ENCODE results near the gene NEK7. TPM values are rescaled to one million over a fixed set of nuclear protein-coding genes. Genes with fewer than 3 reads are reported as not detected.

NEK7 gene
- total and polyA plus RNA-seq, 9 donors, result 29.0 to 49.6 (median 35.2) TPM

- no peaks in the 10 kb centered on the region for H3K4me1 ChIP-seq (ENCODE audit: control insufficient read depth, insufficient read depth, low read length)
- DNase-seq, result no peak
- no peaks in the 10 kb centered on the region for H3K36me3 ChIP-seq (ENCODE audit: control insufficient read depth, insufficient read depth, low read length)
- no peak overlapping the region for H3K4me3 ChIP-seq (ENCODE audit: low read length)
- no CpG with 5 or more reads among the region's 1 CpG for WGBS (ENCODE audit: insufficient coverage)
- H3K27me3 ChIP-seq (ENCODE audit: control insufficient read depth, insufficient read depth, low read length), result no peaks in the 10 kb centered on the region
- no peak overlapping the region for H3K27ac ChIP-seq (ENCODE audit: low read length)
- H3K9me3 ChIP-seq (replicated peaks; ENCODE audit: control insufficient read depth, low read depth, low read length), result no peaks in the 10 kb centered on the region
These were observed 40.5 kb downstream of the NEK7 start for GRCh38 chr1:198197285-198197684.

DNA sequence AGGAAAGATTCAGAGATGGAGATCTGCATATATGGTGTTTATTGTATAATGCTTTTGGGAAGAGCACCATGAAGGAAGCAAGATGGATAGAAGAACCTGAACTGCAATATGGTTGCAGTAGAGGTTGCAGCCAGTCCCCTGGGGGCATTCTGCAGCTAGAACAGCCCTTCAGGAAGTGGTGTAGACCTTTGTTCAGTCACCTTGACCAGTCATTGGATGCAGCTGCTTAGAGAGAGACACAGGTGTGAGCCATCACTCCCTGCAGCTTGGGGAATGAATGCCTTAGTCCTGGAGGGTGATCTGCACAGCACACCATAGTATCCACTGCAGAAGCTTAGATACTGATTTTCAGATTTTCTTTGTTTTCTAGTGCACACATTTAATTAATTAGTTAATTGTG is 42.3 kb downstream of the NEK7 start:
- no peak for DNase-seq
- Histone ChIP-seq H3K36me3 (ENCODE audit: control insufficient read depth, insufficient read depth, low read length) (no peaks in the 10 kb centered on the region), H3K27ac (ENCODE audit: low read length) (no peak overlapping the region), H3K27me3 (ENCODE audit: control insufficient read depth, insufficient read depth, low read length) (no peaks in the 10 kb centered on the region), H3K4me1 (ENCODE audit: control insufficient read depth, insufficient read depth, low read length) (no peaks in the 10 kb centered on the region), H3K9me3 (replicated peaks; ENCODE audit: control insufficient read depth, low read depth, low read length) (no peaks in the 10 kb centered on the region), H3K4me3 (ENCODE audit: low read length) (no peak overlapping the region)

DNA sequence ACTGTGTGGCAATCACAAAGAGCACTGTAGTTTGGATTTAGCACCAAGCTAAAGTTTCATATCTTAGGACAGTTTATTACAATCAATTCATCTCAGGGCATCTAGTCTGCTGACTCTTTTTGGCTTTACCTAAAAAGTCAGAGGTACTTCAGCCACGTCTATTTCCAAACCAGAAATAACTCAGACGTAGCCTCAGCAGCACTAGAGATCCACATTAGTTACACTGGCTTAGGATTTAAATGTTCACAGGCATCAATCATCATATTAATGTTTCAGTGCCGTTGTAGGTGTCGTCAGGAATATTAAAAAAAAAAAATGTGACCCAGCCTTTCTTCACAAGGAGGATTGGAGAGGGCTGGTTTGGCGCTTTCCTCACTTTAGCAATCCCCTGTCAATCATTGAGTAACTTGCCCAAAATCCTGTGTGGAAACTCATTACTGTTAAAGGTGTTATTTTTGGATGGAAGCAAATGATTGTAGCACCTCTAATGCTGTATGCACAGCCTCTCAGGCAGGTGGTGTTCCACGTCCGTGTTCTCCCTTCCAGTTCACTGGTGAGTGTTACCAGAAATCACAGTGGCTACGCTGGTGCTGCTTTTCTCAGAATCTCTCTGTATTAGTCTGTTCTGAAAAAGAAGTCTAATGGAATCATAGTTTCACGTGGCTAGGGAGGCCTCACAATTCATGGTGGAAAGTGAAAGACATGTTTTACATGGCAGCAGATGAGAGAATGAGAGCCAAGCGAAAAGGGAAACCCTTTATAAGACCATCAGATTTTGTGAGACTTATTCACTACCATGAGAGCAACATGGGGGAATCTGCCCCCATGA is 45.4 kb downstream of the NEK7 start:
- Histone ChIP-seq H3K27ac (ENCODE audit: low read length) (no peak overlapping the region), H3K36me3 (ENCODE audit: control insufficient read depth, insufficient read depth, low read length) (no peaks in the 10 kb centered on the region), H3K4me3 (ENCODE audit: low read length) (no peak overlapping the region), H3K4me1 (ENCODE audit: control insufficient read depth, insufficient read depth, low read length) (no peaks in the 10 kb centered on the region), H3K9me3 (replicated peaks; ENCODE audit: control insufficient read depth, low read depth, low read length) (no peaks in the 10 kb centered on the region), H3K27me3 (ENCODE audit: control insufficient read depth, insufficient read depth, low read length) (no peaks in the 10 kb centered on the region)
- 88% methylated on average over 4 of the region's 10 CpGs for WGBS (ENCODE audit: insufficient coverage)
- DNase-seq, result no peak

GRCh38 chr1:198203434-198203833 is 46.6 kb downstream of the NEK7 start:
- no peaks in the 10 kb centered on the region for H3K36me3 ChIP-seq (ENCODE audit: control insufficient read depth, insufficient read depth, low read length)
- H3K27ac ChIP-seq (ENCODE audit: low read length), result no peak overlapping the region
- WGBS (ENCODE audit: insufficient coverage), result no CpG with 5 or more reads among the region's 1 CpG
- H3K4me3 ChIP-seq (ENCODE audit: low read length), result no peak overlapping the region
- no peak for DNase-seq
- no peaks in the 10 kb centered on the region for H3K4me1 ChIP-seq (ENCODE audit: control insufficient read depth, insufficient read depth, low read length)
- H3K9me3 ChIP-seq (replicated peaks; ENCODE audit: control insufficient read depth, low read depth, low read length), result no peaks in the 10 kb centered on the region
- no peaks in the 10 kb centered on the region for H3K27me3 ChIP-seq (ENCODE audit: control insufficient read depth, insufficient read depth, low read length)

- Histone ChIP-seq H3K9me3 (replicated peaks; ENCODE audit: control insufficient read depth, low read depth, low read length) (no peaks in the 10 kb centered on the region), H3K4me3 (ENCODE audit: low read length) (no peak overlapping the region), H3K4me1 (ENCODE audit: control insufficient read depth, insufficient read depth, low read length) (no peaks in the 10 kb centered on the region), H3K27me3 (ENCODE audit: control insufficient read depth, insufficient read depth, low read length) (no peaks in the 10 kb centered on the region), H3K27ac (ENCODE audit: low read length) (no peak overlapping the region), H3K36me3 (ENCODE audit: control insufficient read depth, insufficient read depth, low read length) (no peaks in the 10 kb centered on the region)
- peak; percentile 70 for DNase-seq
- 38% methylated on average over 3 of the region's 5 CpGs for WGBS (ENCODE audit: insufficient coverage)
These were observed 48.4 kb downstream of the NEK7 start for GRCh38 chr1:198205016-198205684.

- WGBS (ENCODE audit: insufficient coverage), result no CpG with 5 or more reads among the region's 3 CpGs
These were observed 49.5 kb downstream of the NEK7 start for GRCh38 chr1:198206292-198206691.

GRCh38 chr1:198211696-198212095 is 54.9 kb downstream of the NEK7 start:
- peaks cover 11% of the 10 kb centered on the region for H3K36me3 ChIP-seq (ENCODE audit: control insufficient read depth, insufficient read depth, low read length)
- no peak overlapping the region for H3K4me3 ChIP-seq (ENCODE audit: low read length)
- H3K27me3 ChIP-seq (ENCODE audit: control insufficient read depth, insufficient read depth, low read length), result no peaks in the 10 kb centered on the region
- no peaks in the 10 kb centered on the region for H3K4me1 ChIP-seq (ENCODE audit: control insufficient read depth, insufficient read depth, low read length)
- H3K9me3 ChIP-seq (replicated peaks; ENCODE audit: control insufficient read depth, low read depth, low read length), result peaks cover 32% of the 10 kb centered on the region
- no peak for DNase-seq
- no peak overlapping the region for H3K27ac ChIP-seq (ENCODE audit: low read length)
- WGBS (ENCODE audit: insufficient coverage), result 98% methylated on average over 10 of the region's 11 CpGs

More at GRCh38 chr1:198206292-198206691, 49.5 kb downstream of the NEK7 start:
- Histone ChIP-seq H3K27me3 (ENCODE audit: control insufficient read depth, insufficient read depth, low read length) (no peaks in the 10 kb centered on the region), H3K9me3 (replicated peaks; ENCODE audit: control insufficient read depth, low read depth, low read length) (no peaks in the 10 kb centered on the region), H3K4me3 (ENCODE audit: low read length) (no peak overlapping the region), H3K4me1 (ENCODE audit: control insufficient read depth, insufficient read depth, low read length) (no peaks in the 10 kb centered on the region), H3K27ac (ENCODE audit: low read length) (no peak overlapping the region), H3K36me3 (ENCODE audit: control insufficient read depth, insufficient read depth, low read length) (no peaks in the 10 kb centered on the region)
- DNase-seq, result no peak

- no peak for DNase-seq
- Histone ChIP-seq H3K4me3 (ENCODE audit: low read length) (no peak overlapping the region), H3K9me3 (replicated peaks; ENCODE audit: control insufficient read depth, low read depth, low read length) (peaks cover 34% of the 10 kb centered on the region), H3K36me3 (ENCODE audit: control insufficient read depth, insufficient read depth, low read length) (peaks cover 11% of the 10 kb centered on the region), H3K27ac (ENCODE audit: low read length) (no peak overlapping the region), H3K4me1 (ENCODE audit: control insufficient read depth, insufficient read depth, low read length) (no peaks in the 10 kb centered on the region), H3K27me3 (ENCODE audit: control insufficient read depth, insufficient read depth, low read length) (no peaks in the 10 kb centered on the region)
- 96% methylated on average over 4 of the region's 8 CpGs for WGBS (ENCODE audit: insufficient coverage)
These were observed 55.3 kb downstream of the NEK7 start for GRCh38 chr1:198212126-198212525.

DNA sequence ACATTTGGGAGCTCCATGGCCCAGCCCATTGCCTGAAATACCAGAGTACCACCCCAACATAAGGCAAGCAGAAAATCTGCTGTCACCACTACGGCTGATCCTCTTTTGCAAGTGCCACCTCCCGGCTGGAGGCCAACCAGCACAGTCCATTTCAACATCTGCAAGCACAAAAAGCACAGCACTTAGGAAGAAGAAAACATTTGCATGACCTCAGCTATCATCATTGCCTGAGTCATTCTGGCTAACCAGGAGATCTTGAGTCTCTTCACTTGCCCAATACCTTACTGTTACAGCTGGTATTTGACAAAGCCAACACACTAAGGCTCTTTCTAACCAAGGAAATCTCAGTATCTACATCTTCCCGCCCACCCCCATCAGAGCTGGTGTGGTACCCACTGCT is 55.9 kb downstream of the NEK7 start:
- DNase-seq, result no peak
- 98% methylated on average over 3 of the region's 3 CpGs for WGBS (ENCODE audit: insufficient coverage)
- H3K4me3 ChIP-seq (ENCODE audit: low read length), result no peak overlapping the region

GRCh38 chr1:198214924-198215323 is 58.1 kb downstream of the NEK7 start:
- Histone ChIP-seq H3K27me3 (ENCODE audit: control insufficient read depth, insufficient read depth, low read length) (no peaks in the 10 kb centered on the region), H3K4me3 (ENCODE audit: low read length) (no peak overlapping the region), H3K27ac (ENCODE audit: low read length) (no peak overlapping the region), H3K36me3 (ENCODE audit: control insufficient read depth, insufficient read depth, low read length) (peaks cover 11% of the 10 kb centered on the region), H3K4me1 (ENCODE audit: control insufficient read depth, insufficient read depth, low read length) (no peaks in the 10 kb centered on the region), H3K9me3 (replicated peaks; ENCODE audit: control insufficient read depth, low read depth, low read length) (peaks cover 42% of the 10 kb centered on the region)
- WGBS (ENCODE audit: insufficient coverage), result no CpG with 5 or more reads among the region's 1 CpG
- DNase-seq, result no peak

More for the DNA sequence above, 55.9 kb downstream of the NEK7 start:
- Histone ChIP-seq H3K36me3 (ENCODE audit: control insufficient read depth, insufficient read depth, low read length) (peaks cover 11% of the 10 kb centered on the region), H3K9me3 (replicated peaks; ENCODE audit: control insufficient read depth, low read depth, low read length) (peaks cover 37% of the 10 kb centered on the region), H3K27me3 (ENCODE audit: control insufficient read depth, insufficient read depth, low read length) (no peaks in the 10 kb centered on the region), H3K27ac (ENCODE audit: low read length) (no peak overlapping the region), H3K4me1 (ENCODE audit: control insufficient read depth, insufficient read depth, low read length) (no peaks in the 10 kb centered on the region)

Measured in muscle of leg (tissue), 11 donors.